Measurements from ENCODE around the gene HS6ST2. TPM values are rescaled to one million over a fixed set of nuclear protein-coding genes. Genes with fewer than 3 reads are reported as not detected.

The HS6ST2 gene
- total RNA-seq, 1 donor from 2014 or later: 35.8 TPM

GRCh38 chrX:132732236-132732635, 226.2 kb downstream of the HS6ST2 start:
- Mint-ChIP-seq H3K4me3 (no peak overlapping the region), H3K36me3 (peaks cover 7% of the 10 kb centered on the region), H3K4me1 (ENCODE audit: unreplicated experiment) (no peaks in the 10 kb centered on the region), H3K27me3 (no peaks in the 10 kb centered on the region), H3K9me3 (no peaks in the 10 kb centered on the region), H3K27ac (no peak overlapping the region)
- DNase-seq (ENCODE audit: extremely low spot score, unreplicated experiment): no peak
- TF ChIP-seq CTCF (conservative IDR thresholded peaks at IDR 0.05): no peak

GRCh38 chrX:132730726-132731125, 227.7 kb downstream of the HS6ST2 start:
- no peaks in the 10 kb centered on the region for H3K27me3 Mint-ChIP-seq
- no peak overlapping the region for H3K27ac Mint-ChIP-seq
- no peak for TF ChIP-seq CTCF (conservative IDR thresholded peaks at IDR 0.05)
- no peak for DNase-seq (ENCODE audit: extremely low spot score, unreplicated experiment)
- H3K9me3 Mint-ChIP-seq: no peaks in the 10 kb centered on the region
- H3K4me1 Mint-ChIP-seq (ENCODE audit: unreplicated experiment): no peaks in the 10 kb centered on the region
- no peak overlapping the region for H3K4me3 Mint-ChIP-seq
- H3K36me3 Mint-ChIP-seq: peaks cover 7% of the 10 kb centered on the region

GRCh38 chrX:132730266-132730665, 228.2 kb downstream of the HS6ST2 start:
- peaks cover 4% of the 10 kb centered on the region for H3K9me3 Mint-ChIP-seq
- peaks cover 7% of the 10 kb centered on the region for H3K36me3 Mint-ChIP-seq
- H3K27ac Mint-ChIP-seq: no peak overlapping the region
- H3K4me3 Mint-ChIP-seq: no peak overlapping the region
- no peaks in the 10 kb centered on the region for H3K4me1 Mint-ChIP-seq (ENCODE audit: unreplicated experiment)
- no peaks in the 10 kb centered on the region for H3K27me3 Mint-ChIP-seq
- TF ChIP-seq CTCF (conservative IDR thresholded peaks at IDR 0.05): no peak
- no peak for DNase-seq (ENCODE audit: extremely low spot score, unreplicated experiment)

GRCh38 chrX:132728296-132728695, 230.1 kb downstream of the HS6ST2 start:
- no peaks in the 10 kb centered on the region for H3K27me3 Mint-ChIP-seq
- no peaks in the 10 kb centered on the region for H3K4me1 Mint-ChIP-seq (ENCODE audit: unreplicated experiment)
- peaks cover 8% of the 10 kb centered on the region for H3K9me3 Mint-ChIP-seq
- no peak overlapping the region for H3K27ac Mint-ChIP-seq
- H3K36me3 Mint-ChIP-seq: peaks cover 7% of the 10 kb centered on the region
- TF ChIP-seq CTCF (conservative IDR thresholded peaks at IDR 0.05): no peak
- no peak for DNase-seq (ENCODE audit: extremely low spot score, unreplicated experiment)
- H3K4me3 Mint-ChIP-seq: no peak overlapping the region

GRCh38 chrX:132718431-132718958, 239.9 kb downstream of the HS6ST2 start:
- no peak for TF ChIP-seq CTCF (conservative IDR thresholded peaks at IDR 0.05)
- Mint-ChIP-seq H3K36me3 (peaks cover 3% of the 10 kb centered on the region), H3K9me3 (peaks cover 7% of the 10 kb centered on the region)

GRCh38 chrX:132716006-132716405, 242.4 kb downstream of the HS6ST2 start:
- no peaks in the 10 kb centered on the region for H3K36me3 Mint-ChIP-seq
- DNase-seq (ENCODE audit: extremely low spot score, unreplicated experiment): no peak
- peak; percentile 60 for TF ChIP-seq CTCF (conservative IDR thresholded peaks at IDR 0.05)
- peaks cover 26% of the 10 kb centered on the region for H3K4me1 Mint-ChIP-seq (ENCODE audit: unreplicated experiment)
- no peaks in the 10 kb centered on the region for H3K27me3 Mint-ChIP-seq
- peaks cover 4% of the 10 kb centered on the region for H3K9me3 Mint-ChIP-seq
- H3K4me3 Mint-ChIP-seq: no peak overlapping the region
- H3K27ac Mint-ChIP-seq: no peak overlapping the region

More at GRCh38 chrX:132718431-132718958, 239.9 kb downstream of the HS6ST2 start:
- no peaks in the 10 kb centered on the region for H3K27me3 Mint-ChIP-seq
- H3K4me3 Mint-ChIP-seq: no peak overlapping the region
- peaks cover 22% of the 10 kb centered on the region for H3K4me1 Mint-ChIP-seq (ENCODE audit: unreplicated experiment)
- H3K27ac Mint-ChIP-seq: no peak overlapping the region
- no peak for DNase-seq (ENCODE audit: extremely low spot score, unreplicated experiment)

Data from type B pancreatic cell (in vitro differentiated cells).